Right ventricle myocardium superior (tissue), 1 donor: ENCODE data around the gene DEDD. TPM values are rescaled to one million over a fixed set of nuclear protein-coding genes. Genes with fewer than 3 reads are reported as not detected.

ENCODE experiments used
- ATAC-seq: fragments of 200-7000 bp; cut with Tn5 transposase; one replicate; pipeline ENCODE4 v1.9.1; 2020; ENCODE audit warnings: mild to moderate bottlenecking; ENCODE audit not compliant: poor library complexity
- DNase-seq: peaks from one replicate; pipeline ENCODE4 v3.0.0-alpha.2; 2020
- intact Hi-C: fragments of 100-400 bp; cut with DNase I; formaldehyde crosslinking; loops from one replicate; pipeline ENCODE4 v1.11.2; 2022
- long read RNA-seq: library from polyadenylated mRNA; unstranded; transcript quantifications from one replicate; pipeline ENCODE4 v2.0.0, GENCODE V29; 2021
- total RNA-seq: library from RNA; stranded (reverse); fragmentation: NEBNext Ultra II Directional; extraction: Animal tissue kit (Norgen Biotek cat#: 25700); gene quantifications from one replicate; pipeline ENCODE4 v1.2.1, GENCODE V29; 2021
- donor health status: DM: no; HTN: yes; CAD: no; lungs with severe emphysema.

DEDD gene, protein sequence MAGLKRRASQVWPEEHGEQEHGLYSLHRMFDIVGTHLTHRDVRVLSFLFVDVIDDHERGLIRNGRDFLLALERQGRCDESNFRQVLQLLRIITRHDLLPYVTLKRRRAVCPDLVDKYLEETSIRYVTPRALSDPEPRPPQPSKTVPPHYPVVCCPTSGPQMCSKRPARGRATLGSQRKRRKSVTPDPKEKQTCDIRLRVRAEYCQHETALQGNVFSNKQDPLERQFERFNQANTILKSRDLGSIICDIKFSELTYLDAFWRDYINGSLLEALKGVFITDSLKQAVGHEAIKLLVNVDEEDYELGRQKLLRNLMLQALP
- total RNA-seq, result 26.6 TPM
- long read RNA-seq, transcript DEDD-202 (6 exons, 2,345 nt), result major isoform, 37 of 55 reads
- long read RNA-seq, transcript DEDD-203 (6 exons, 2,300 nt), result minor isoform, 11 of 55 reads
- long read RNA-seq, partial matches to known transcripts, result 1 of 55 reads
- long read RNA-seq, other reads (novel, unspliced or antisense), result 4 of 55 reads

DNA sequence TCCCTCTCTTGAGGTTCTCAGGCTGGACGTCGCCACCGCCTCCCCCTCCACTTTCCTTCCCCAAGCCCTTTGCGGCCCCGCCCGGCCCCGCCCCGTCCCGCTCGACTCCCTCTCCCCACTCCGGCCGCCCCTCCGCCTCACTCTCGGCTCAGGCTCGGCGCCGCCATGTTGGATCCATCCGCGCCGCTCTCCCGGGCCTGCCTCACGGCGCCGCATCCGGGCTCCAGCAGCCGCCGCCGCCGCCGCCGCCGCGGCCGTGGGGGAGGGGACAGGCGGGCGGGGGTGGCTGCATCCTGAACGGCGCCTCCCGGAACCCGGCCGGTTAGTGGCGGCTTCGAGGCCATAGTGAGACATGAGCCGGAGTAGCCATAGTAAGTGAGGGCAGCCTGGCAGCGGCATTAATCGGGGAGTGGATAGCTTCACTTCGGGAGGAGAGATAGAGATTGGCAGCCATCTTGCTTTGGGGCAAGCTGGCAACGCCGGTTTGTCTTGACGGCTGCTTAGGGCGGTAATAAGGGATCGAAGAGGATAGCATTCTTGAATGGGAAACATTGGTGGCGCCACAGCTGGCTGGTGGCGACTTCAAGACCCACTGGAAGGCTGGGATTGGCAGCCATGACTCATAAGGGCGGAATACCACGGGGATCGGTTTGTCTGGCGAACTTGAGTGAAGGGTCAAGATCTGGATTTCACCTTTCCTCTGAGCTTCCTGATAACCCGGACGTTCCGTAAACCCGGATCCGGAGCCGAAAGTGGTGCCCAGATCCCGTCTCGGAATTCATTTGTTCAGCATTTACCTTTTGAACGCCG, at the start of gene DEDD:
Gene DEDD, minus strand, starts transcription at position 258 of the 810 bp plus-strand sequence. CDS start 8,205 bp downstream, outside the sequence.
- DNase-seq, result peak; percentile 96
- peak; percentile 95 for ATAC-seq
- intact Hi-C loops, result no loop called here

DNA sequence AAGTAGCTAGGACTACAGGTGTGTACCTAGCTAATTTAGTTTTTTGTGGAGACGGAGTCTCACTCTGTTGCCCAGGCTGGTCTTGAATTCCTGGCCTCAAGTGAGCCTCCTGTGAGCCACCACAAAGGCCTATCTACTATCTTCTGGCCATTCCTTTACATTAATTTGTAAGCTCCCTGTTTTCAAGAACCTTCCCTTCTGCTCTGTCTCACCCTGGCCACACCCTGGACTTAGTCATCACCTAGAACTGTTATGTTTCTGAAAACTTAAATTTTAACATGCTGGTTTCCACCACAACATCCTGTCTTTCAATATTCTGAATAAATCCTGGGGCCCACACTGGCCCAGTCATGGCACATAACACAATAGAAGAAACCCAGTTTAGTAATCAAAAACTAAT, 49.7 kb upstream of the DEDD start:
- intact Hi-C loops, result no loop called here
- ATAC-seq (no peak), DNase-seq (no peak)

DNA sequence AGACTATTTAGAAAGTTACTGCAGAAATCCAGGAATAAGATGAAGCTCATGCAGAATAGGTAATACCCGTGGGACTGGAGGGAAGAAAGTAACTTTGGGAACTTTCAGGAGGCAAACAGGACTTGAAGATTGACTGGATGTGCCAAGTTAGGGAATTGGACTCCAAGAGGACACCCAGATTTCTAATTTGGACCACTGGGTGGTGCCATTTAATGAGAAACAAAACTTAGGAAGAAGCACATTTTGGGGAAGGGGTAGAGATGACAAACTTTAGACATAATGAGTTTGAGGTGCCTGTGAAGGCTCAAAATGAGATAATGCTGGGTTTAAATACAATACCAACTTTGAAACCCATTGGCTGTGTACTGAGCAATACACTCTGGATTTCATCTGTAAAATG, 48.2 kb upstream of the DEDD start:
- DNase-seq (no peak), ATAC-seq (no peak)
- intact Hi-C loops, result no loop called here

DNA sequence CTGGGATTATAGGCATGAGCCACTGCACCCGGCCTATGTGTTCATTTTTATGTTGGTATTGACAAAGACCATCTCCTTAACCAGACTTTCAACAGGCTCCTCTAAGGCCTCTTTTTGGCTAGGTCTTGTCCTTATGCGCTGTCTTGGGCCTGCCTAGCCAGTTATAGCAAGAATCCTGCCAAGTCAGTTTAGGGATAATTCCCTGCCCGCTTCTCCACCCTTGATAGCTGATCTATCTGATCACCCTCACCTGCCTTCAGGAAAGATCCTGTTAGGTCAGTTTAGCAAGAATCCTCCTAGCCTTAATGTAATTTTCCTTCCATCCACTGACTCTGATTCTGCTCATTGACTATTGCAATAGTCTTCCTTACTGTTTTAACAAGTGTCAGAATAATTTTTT, 47.2 kb upstream of the DEDD start:
- ATAC-seq, result no peak
- no peak for DNase-seq
- intact Hi-C loops, result no loop called here

DNA sequence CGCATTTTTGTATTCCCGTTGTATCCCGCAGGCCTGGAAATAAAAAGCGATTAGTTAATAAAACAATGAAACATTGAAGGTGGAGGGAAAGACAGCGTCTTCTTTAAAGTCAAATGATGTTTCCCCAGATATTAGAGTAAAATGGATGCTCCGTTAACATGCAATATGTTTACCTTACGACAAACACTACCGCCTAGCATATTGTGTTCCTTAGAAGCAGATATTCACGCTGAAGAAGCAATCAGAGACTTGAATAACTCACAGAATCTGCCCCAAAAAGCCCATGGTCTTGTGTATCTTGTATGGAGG, 45.4 kb upstream of the DEDD start:
- intact Hi-C loops, result no loop called here
- DNase-seq, result no peak
- no peak for ATAC-seq

DNA sequence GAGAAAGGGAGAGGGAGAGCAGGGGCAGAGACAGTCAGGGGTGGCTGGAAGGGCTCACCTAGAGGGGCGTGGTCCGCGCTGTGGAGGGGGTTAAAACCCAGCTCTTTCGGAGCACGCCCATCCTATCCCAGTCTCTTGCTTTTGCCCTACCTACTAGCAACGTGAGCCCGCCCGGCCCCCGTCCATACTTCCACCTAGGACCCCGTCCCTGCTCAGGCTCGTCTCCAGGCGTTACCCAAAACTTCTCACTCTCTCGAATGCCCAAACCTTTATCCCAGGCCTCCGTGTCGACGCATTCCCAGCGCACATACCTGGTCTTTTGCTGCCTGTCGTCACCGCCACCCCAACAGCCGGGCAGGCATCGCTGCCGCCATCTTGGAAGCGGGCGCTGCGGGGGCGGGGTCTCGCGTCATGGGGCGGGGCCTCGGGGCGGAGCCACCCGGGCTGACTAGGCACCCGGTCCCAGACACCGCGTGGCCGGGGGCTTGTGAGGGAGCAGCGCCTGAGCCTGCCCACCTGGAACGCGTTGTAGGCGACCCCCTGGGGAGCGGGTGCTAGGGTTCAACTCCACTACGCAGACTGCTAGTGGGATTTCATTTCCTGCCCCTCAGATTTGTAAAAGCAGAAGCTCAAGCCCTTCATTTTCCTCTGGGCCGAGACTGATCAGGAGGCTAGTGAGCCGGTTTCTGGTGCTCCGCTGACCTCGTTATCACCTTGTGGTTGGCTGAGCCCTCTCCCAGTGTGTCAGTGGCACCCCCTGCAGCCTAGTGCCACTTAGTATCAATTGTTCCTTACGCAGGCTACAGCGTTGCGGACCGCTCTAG, 44.9 kb upstream of the DEDD start, which contains the start of gene B4GALT3:
Gene B4GALT3, minus strand, starts transcription at position 396 of the 824 bp plus-strand sequence. CDS start 1,447 bp downstream, outside the sequence.
- intact Hi-C loops, result no loop called here
- ATAC-seq (peak; percentile 97), DNase-seq (peak; percentile 95)

DNA sequence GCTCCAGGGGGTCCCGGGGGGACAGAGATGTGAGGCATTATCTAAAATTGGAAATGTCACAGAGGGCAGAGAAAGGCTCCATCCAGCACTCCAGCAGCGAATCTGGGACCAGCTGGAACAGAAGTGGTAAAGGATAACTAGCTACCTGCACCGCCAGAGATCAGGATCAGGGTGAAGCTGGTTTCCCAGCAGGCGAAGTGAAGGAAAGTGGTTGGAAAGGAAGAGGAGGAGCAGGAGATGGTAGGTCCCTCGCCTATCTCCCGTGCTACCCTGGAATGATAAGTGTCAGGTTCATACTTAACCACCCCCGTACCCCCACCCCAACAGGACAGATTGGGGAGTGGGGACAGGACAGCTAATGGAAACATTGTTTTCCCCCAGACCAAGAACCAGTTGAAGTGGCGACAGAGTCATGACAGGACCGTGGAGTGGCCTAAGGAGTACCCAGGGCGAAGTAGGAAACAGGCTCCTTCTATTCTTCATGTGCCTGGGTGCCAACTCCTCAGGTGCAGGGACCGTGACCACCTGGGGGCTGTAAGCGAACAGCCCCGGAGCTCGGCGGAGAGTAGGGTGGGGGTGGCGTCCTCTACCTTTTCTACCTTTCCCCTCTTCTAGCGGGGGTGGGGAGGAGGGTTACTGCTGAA, 44.1 kb upstream of the DEDD start:
- ATAC-seq, result peak; percentile 1
- no peak for DNase-seq
- intact Hi-C loops, result no loop called here

DNA sequence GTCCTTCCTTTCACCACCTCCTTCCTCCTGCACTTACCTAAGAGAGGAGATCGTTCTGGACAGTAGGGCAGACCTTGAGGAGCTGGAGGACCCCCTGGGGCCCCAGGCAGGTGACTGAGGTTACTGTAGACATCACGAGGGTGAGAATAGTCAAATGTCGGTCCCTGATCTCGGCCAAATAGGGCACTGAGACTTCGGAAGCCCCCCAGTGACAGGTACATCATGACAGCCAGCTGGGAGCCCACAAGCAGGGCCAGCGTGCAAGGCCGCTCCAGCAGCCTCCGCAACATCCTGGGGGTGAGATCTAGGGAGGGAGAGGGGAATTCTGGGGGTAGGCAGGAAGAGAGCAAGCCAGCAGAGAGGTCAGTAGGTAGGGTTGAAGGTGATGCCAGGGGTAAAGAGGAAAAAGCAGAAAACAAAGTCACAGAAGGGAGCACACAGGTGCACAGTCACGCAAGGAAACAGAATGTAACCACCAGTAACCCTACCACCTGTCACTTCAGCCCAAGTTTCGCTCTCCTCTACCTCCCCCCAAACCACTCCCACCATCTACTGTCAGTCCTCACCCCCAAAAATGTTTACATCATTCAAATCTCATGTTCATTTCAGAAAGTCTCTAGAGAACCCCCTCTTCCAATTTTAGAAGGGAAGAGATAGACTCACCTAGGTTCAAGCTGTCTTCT, 43.4 kb upstream of the DEDD start:
- DNase-seq (no peak), ATAC-seq (no peak)
- intact Hi-C loops, result no loop called here

DNA sequence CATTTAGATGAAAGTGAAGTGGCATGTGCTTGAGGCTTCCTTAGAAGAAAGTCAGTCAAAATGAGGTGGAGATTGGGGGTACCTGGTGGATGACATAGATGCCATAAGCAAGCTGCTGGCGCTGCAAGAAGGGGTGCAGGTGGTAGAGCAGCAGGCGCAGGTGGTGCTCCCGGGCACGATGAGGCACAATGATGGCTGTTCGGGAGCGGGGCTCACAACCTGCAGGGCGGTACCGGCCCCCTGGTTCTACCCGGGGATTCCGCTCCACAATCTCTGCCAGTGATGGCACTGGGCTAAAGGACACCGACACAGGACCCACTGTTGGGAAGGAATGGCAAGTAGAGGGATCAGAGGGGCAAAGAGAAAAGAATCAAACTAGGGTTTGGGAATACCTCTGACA, 42.4 kb upstream of the DEDD start:
- intact Hi-C loops, result no loop called here
- no peak for DNase-seq

DNA sequence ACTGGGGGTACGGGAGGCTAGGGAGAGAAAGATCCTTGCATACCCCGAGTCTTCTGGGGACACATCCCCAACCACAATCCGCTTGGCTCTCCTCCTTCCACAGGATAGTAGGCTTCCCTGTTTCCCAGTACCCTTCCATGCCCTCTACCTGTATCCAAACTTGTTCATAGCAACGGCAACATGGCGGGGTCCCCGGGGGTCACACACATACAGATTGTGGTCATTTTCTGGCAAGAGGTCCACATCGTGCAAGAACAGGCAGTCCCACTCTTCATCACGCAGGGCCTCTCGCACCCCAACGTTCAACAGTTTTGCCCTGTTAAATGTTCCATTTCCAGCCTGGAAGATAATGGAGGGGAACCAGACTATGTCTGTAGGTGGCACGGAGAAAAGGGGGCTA, 41.2 kb upstream of the DEDD start:
- no peak for ATAC-seq
- intact Hi-C loops, result no loop called here
- DNase-seq, result no peak

More for the DNA sequence above, 42.4 kb upstream of the DEDD start:
- no peak for ATAC-seq

DNA sequence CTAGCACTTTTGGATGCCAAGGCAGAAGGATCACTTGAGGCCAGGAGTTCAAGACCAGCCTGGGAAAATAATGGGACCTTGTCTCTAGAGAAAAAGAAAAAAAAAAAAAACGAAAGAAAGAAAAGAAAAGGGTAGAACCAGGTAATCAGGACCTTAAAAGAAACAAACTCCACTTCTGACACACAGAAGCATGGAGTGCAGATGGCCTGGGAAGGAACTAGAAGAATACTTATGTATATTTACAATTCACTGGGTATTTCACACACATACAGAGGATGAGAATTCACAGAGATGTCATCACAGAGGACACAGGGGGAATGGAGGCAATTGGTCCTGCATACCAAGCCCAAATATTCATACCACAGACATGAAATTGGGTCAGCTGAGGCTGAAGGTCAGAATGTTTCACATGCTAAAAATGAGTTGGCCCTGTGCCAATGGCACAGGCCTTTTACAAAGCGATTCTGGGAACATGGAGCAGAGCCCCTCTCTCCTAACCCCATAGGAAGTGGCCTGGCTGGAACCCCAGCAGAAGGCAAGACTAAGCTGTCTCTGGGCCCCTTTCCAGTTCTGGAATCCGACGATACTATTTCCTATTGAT, 40.4 kb upstream of the DEDD start:
- ATAC-seq, result no peak
- intact Hi-C loops, result no loop called here
- DNase-seq, result no peak

DNA sequence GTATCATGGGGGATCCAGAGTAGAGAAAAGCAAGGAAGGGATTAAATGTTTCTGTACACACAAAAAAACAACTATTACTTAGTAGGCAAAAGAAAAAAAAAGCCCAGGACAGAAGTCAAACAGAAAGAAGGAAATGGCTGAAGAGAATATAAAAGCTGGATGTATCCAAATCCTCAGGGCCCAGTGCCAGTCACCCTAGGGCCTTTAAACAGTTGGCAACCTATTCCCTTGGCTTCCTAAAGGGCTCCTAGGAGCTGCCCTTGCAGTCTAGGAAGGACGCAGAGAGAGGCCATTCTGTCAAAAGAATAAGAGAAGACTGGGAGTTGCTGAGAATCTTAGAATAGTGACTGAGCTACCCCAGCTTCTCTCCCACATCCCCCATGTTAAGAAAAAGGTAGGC, 39.9 kb upstream of the DEDD start:
- DNase-seq (no peak), ATAC-seq (no peak)
- intact Hi-C loops, result no loop called here

DNA sequence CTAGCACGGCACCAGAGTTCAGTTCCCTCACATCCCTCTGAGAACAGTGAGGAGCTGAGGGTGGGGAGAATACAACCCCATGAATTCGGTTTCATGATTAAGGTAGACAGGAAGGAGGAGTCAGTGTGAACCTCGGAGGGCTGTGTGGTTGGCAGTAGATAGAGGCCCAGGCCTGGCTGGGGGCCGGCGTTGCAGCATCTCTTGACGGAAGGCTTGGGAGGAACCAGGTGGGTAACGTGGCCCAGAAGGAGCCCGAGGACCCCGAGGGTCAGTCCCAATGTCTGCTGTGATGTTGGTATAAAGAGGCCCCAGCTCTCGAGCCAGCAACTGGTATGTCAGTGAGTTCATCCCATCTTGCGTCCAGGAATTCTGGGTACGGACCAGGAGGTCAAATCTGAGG, 39.2 kb upstream of the DEDD start:
- DNase-seq (no peak), ATAC-seq (no peak)
- intact Hi-C loops, result no loop called here

DNA sequence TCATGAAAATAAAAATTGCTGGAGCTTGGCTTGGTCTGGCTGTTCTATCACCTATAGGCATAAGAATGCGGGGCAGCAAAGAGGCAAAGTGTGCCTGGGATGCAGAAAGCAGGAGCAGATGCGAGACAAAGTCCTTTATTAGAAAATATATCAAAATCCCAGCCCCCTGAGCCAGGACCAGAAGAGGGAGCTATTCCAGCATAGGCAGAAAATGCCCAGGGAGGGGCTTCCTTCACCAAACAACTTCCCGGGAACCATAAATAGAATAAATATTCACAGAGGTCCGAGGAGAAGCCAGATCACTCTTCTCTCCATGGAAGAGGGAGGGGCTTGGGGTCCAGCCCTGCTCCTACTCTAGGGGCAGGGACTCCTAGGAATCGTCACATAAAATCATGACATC, 38.7 kb upstream of the DEDD start:
- no peak for DNase-seq
- ATAC-seq, result no peak
- intact Hi-C loops, result no loop called here

DNA sequence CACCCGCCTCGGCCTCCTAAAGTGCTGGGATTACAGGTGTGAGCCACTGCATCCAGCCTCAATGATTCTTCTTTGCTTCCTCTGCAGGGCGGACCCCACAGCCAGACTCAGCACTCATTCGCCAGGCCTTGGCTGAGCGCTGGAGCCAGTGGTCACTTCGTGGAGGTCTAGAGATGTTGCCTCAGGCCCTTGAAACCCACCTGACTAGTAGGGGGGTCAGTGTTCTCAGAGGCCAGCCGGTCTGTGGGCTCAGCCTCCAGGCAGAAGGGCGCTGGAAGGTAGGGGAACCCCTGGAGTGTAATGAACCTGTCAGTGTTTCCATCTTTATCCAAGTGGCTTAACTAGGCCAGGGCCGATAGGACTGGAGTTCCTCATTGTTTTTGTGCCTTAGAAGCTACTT, 36.4 kb upstream of the DEDD start:
- intact Hi-C loops, result no loop called here
- DNase-seq (no peak), ATAC-seq (no peak)

DNA sequence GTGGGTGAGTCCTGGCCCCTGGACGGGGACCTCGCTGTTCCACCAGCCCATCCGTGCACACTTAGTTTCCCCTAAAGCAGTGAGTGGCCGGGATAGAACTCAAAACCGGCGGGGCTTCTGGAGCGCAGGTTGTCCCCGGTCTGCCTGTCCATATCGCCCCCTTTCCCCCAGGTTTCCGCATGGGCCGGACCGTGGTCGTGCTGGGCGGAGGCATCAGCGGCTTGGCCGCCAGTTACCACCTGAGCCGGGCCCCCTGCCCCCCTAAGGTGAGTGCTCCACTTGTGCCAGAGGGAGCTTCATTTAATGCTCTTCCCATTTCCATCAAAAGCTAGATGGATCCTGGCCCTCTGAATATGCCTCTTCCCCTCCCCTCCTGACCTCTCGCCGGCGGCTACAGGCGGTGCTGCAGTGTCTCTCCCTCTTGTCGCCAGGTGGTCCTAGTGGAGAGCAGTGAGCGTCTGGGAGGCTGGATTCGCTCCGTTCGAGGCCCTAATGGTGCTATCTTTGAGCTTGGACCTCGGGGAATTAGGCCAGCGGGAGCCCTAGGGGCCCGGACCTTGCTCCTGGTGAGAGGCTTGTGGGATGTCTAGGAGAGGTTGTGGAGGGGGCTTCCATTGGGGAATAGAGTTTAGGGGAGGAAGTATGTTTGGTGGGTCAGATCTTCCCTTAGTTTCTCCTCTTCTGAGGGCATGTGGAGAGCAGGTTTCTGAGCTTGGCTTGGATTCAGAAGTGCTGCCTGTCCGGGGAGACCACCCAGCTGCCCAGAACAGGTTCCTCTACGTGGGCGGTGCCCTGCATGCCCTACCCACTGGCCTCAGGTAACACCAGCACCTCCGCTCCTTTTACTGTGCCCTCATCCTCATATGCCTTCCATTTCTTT, 34.4 kb upstream of the DEDD start:
- DNase-seq (no peak), ATAC-seq (peak; percentile 0)
- intact Hi-C loops, result no loop called here
